Endodermal cell (in vitro differentiated cells): ENCODE measurements around the gene AKNAD1. TPM values are rescaled to one million over a fixed set of nuclear protein-coding genes. Genes with fewer than 3 reads are reported as not detected.

Experiments used
- DNase-seq: peaks from one replicate; pipeline ENCODE4 v3.0.0-alpha.2; 2017
- H3K27ac ChIP-seq: 2 replicates; pipeline ENCODE4 v1.5.1; 2013; ENCODE audit warnings: mild to moderate bottlenecking, low read depth, low read length, moderate library complexity
- H3K27me3 ChIP-seq: 2 replicates; pipeline ENCODE4 v1.6.1; 2013; ENCODE audit warnings: mild to moderate bottlenecking, low read length, moderate library complexity; ENCODE audit not compliant: insufficient read depth, control insufficient read depth, poor library complexity, severe bottlenecking
- H3K36me3 ChIP-seq: 2 replicates; pipeline ENCODE4 v1.7.0; 2013; ENCODE audit warnings: mild to moderate bottlenecking, low read length, moderate library complexity; ENCODE audit not compliant: control insufficient read depth, insufficient read depth
- H3K4me1 ChIP-seq: one replicate; pipeline ENCODE4 v1.7.0; 2013; ENCODE audit warnings: low read length; ENCODE audit not compliant: control insufficient read depth, insufficient read depth
- H3K4me3 ChIP-seq: 2 replicates; pipeline ENCODE4 v1.5.1; 2013; ENCODE audit warnings: mild to moderate bottlenecking, low read length, moderate library complexity
- H3K9ac ChIP-seq: 2 replicates; pipeline ENCODE4 v1.6.1; 2013; ENCODE audit warnings: mild to moderate bottlenecking, low read length, moderate library complexity; ENCODE audit not compliant: poor library complexity, severe bottlenecking; ENCODE audit errors: extremely low read depth
- H3K9me3 ChIP-seq: 2 replicates; pipeline ENCODE4 v1.6.1; 2013; ENCODE audit warnings: mild to moderate bottlenecking, low read length, moderate library complexity; ENCODE audit not compliant: control insufficient read depth
- H3K27ac Mint-ChIP-seq: 2 replicates; pipeline ENCODE4 v1.8.0; 2020; ENCODE audit warnings: mixed read lengths
- H3K27me3 Mint-ChIP-seq: 2 replicates; pipeline ENCODE4 v1.8.0; 2021; ENCODE audit warnings: mild to moderate bottlenecking, mixed read lengths; ENCODE audit not compliant: insufficient read depth
- H3K36me3 Mint-ChIP-seq: 2 replicates; pipeline ENCODE4 v1.8.0; 2020; ENCODE audit warnings: low read depth, mixed read lengths
- H3K4me1 Mint-ChIP-seq: 2 replicates; pipeline ENCODE4 v1.8.0; 2020; ENCODE audit warnings: mixed read lengths
- H3K4me3 Mint-ChIP-seq: 2 replicates; pipeline ENCODE4 v1.8.0; 2020; ENCODE audit warnings: mild to moderate bottlenecking, moderate library complexity, mixed read lengths
- H3K9me3 Mint-ChIP-seq: 2 replicates; pipeline ENCODE4 v1.8.0; 2020; ENCODE audit warnings: mild to moderate bottlenecking, mixed read lengths
- CTCF ChIP-seq: fragments of 200-600 bp; sonication (generic); conservative IDR thresholded peaks from 2 replicates; pipeline ENCODE4 v1.5.0; 2021; ENCODE audit warnings: antibody characterized with exemption, mild to moderate bottlenecking
- WGBS, 2 experiments: methylation state at CpG; one replicate each; pipeline versions ENCODE4 v1.1.5 to v1.1.7; 2013; ENCODE audit warnings: missing lambda C conversion rate in 2 of 2, mixed read lengths in 1 of 2; ENCODE audit not compliant: insufficient coverage in 1 of 2, insufficient read length in 1 of 2; 5-methylcytosine and 5-hydroxymethylcytosine counted together
- total RNA-seq, 2 donors: library from RNA; stranded (reverse); fragmentation: NEBNext Ultra II Directional in 1 of 2; extraction: Animal tissue kit (Norgen Biotek cat#: 25700) in 1 of 2; gene quantifications; 2 replicates in 1 of 2; 3 replicates in 1 of 2; pipeline ENCODE4 v1.2.1, GENCODE V29; 2021

AKNAD1 gene
- total RNA-seq, 2 donors from 2014 or later = 0.20 to 2.0 TPM

DNA sequence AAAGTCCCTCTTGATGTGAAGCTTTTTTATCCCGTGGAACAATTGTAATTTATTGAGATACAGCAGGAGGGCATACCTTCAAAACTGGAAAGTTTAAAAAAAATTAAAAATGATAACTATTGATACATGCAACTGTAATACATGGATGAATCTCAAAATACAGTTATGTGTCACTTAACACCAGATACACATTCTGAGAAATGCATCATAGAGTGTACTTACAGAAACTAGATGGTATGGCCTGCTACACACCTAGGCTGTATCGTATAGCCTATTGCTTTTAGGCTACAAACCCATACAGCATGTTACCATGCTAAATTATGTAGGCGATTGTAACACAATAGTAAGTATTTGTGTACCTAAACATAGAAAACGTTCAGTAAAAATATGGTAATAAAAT lies 7.1 kb upstream of the AKNAD1 start:
- no peak overlapping the region for H3K9ac ChIP-seq
- TF ChIP-seq CTCF = no peak
- no peak for DNase-seq
- no peak overlapping the region for H3K27ac Mint-ChIP-seq
- H3K4me3 Mint-ChIP-seq = no peak overlapping the region
- H3K9me3 Mint-ChIP-seq = no peaks in the 10 kb centered on the region
- no peaks in the 10 kb centered on the region for H3K9me3 ChIP-seq
- no peak overlapping the region for H3K27ac ChIP-seq
- no peaks in the 10 kb centered on the region for H3K36me3 Mint-ChIP-seq
- 83 to 93% methylated on average over 3 to 4 of the region's 4 CpGs for WGBS, 2 experiments
- peaks cover 6% of the 10 kb centered on the region for H3K4me1 ChIP-seq
- H3K4me3 ChIP-seq = no peak overlapping the region
- H3K4me1 Mint-ChIP-seq = peaks cover 48% of the 10 kb centered on the region
- no peaks in the 10 kb centered on the region for H3K27me3 Mint-ChIP-seq
- no peaks in the 10 kb centered on the region for H3K27me3 ChIP-seq
- H3K36me3 ChIP-seq = no peaks in the 10 kb centered on the region

GRCh38 chr1:108862698-108863477 lies 6.0 kb upstream of the AKNAD1 start:
- Histone ChIP-seq H3K4me1 (no peaks in the 10 kb centered on the region), H3K27ac (no peak overlapping the region), H3K4me3 (no peak overlapping the region), H3K36me3 (no peaks in the 10 kb centered on the region), H3K9me3 (no peaks in the 10 kb centered on the region), H3K9ac (no peak overlapping the region), H3K27me3 (no peaks in the 10 kb centered on the region)
- Mint-ChIP-seq H3K27me3 (no peaks in the 10 kb centered on the region), H3K4me1 (peaks cover 39% of the 10 kb centered on the region), H3K27ac (peak overlapping the region; percentile 50), H3K9me3 (no peaks in the 10 kb centered on the region), H3K36me3 (no peaks in the 10 kb centered on the region), H3K4me3 (no peak overlapping the region)
- DNase-seq = no peak
- WGBS, 2 experiments = 83 to 89% methylated on average over 1 of the region's 1 CpG
- TF ChIP-seq CTCF = no peak

- H3K27ac Mint-ChIP-seq = peak overlapping the region; percentile 50
- no peak overlapping the region for H3K4me3 Mint-ChIP-seq
- 67 to 77% methylated on average over 5 to 7 of the region's 7 CpGs for WGBS, 2 experiments
- no peaks in the 10 kb centered on the region for H3K4me1 ChIP-seq
- peaks cover 33% of the 10 kb centered on the region for H3K4me1 Mint-ChIP-seq
- H3K9ac ChIP-seq = peak overlapping the region; percentile 20
- H3K27ac ChIP-seq = no peak overlapping the region
- no peaks in the 10 kb centered on the region for H3K27me3 ChIP-seq
- H3K36me3 Mint-ChIP-seq = no peaks in the 10 kb centered on the region
- H3K27me3 Mint-ChIP-seq = no peaks in the 10 kb centered on the region
- no peak for TF ChIP-seq CTCF
- no peak overlapping the region for H3K4me3 ChIP-seq
- H3K9me3 Mint-ChIP-seq = no peaks in the 10 kb centered on the region
- H3K36me3 ChIP-seq = no peaks in the 10 kb centered on the region
- no peak for DNase-seq
- H3K9me3 ChIP-seq = no peaks in the 10 kb centered on the region
Measured at GRCh38 chr1:108862017-108862610, 5.2 kb upstream of the AKNAD1 start.
